ENCODE measurements around the gene PRTG. TPM values are rescaled to one million over a fixed set of nuclear protein-coding genes. Genes with fewer than 3 reads are reported as not detected.
A peak's percentile ranks its signal among the peaks of the same experiment; 100 is the strongest.

The PRTG gene

GRCh38 chr15:55573224-55573623 lies 169.7 kb downstream of the PRTG start:
- Histone ChIP-seq H3K27ac (ENCODE audit: low read depth, low read length) (no peak overlapping the region), H3K4ac (ENCODE audit: low read depth, low read length) (no peak overlapping the region), H3K18ac (ENCODE audit: low read length) (no peak overlapping the region), H4K5ac (ENCODE audit: low read length) (no peak overlapping the region), H2BK15ac (replicated peaks; ENCODE audit: low read depth) (no peak overlapping the region), H3K4me2 (ENCODE audit: low read length) (no peak overlapping the region), H3K79me2 (ENCODE audit: control insufficient read depth, insufficient read depth, low read length) (no peaks in the 10 kb centered on the region), H2AK5ac (ENCODE audit: low read length) (no peak overlapping the region), H3K79me1 (ENCODE audit: low read length) (no peaks in the 10 kb centered on the region), H3K9ac (ENCODE audit: low read length) (no peak overlapping the region), H2BK5ac (ENCODE audit: low read length) (no peak overlapping the region), H3K27me3 (ENCODE audit: insufficient read depth, low read length, poor library complexity) (no peaks in the 10 kb centered on the region), H3K23ac (ENCODE audit: low read length) (no peak overlapping the region), H3K56ac (ENCODE audit: low read length) (no peak overlapping the region), H3K4me3 (ENCODE audit: low read length) (no peak overlapping the region), H4K8ac (ENCODE audit: low read depth, low read length) (no peak overlapping the region), H3K4me1 (ENCODE audit: control insufficient read depth, low read depth, low read length) (no peaks in the 10 kb centered on the region), H3K36me3 (ENCODE audit: control insufficient read depth, insufficient read depth, low read length) (no peaks in the 10 kb centered on the region), H2BK120ac (ENCODE audit: low read depth, low read length) (no peak overlapping the region)
- no peak for DNase-seq

- Histone ChIP-seq H3K79me1 (ENCODE audit: low read length) (no peaks in the 10 kb centered on the region), H3K23ac (ENCODE audit: low read length) (no peak overlapping the region), H3K18ac (ENCODE audit: low read length) (no peak overlapping the region), H2BK5ac (ENCODE audit: low read length) (no peak overlapping the region), H3K4me1 (ENCODE audit: control insufficient read depth, low read depth, low read length) (peaks cover 2% of the 10 kb centered on the region), H3K56ac (ENCODE audit: low read length) (no peak overlapping the region), H4K8ac (ENCODE audit: low read depth, low read length) (no peak overlapping the region), H2BK120ac (ENCODE audit: low read depth, low read length) (no peak overlapping the region), H3K9ac (ENCODE audit: low read length) (no peak overlapping the region), H4K5ac (ENCODE audit: low read length) (no peak overlapping the region), H3K27me3 (ENCODE audit: insufficient read depth, low read length, poor library complexity) (no peaks in the 10 kb centered on the region), H3K36me3 (ENCODE audit: control insufficient read depth, insufficient read depth, low read length) (no peaks in the 10 kb centered on the region), H3K4me3 (ENCODE audit: low read length) (no peak overlapping the region), H3K27ac (ENCODE audit: low read depth, low read length) (no peak overlapping the region), H3K4ac (ENCODE audit: low read depth, low read length) (no peak overlapping the region), H2BK15ac (replicated peaks; ENCODE audit: low read depth) (no peak overlapping the region), H3K79me2 (ENCODE audit: control insufficient read depth, insufficient read depth, low read length) (no peaks in the 10 kb centered on the region), H3K4me2 (ENCODE audit: low read length) (no peak overlapping the region), H2AK5ac (ENCODE audit: low read length) (no peak overlapping the region)
- no CpG with 5 or more reads among the region's 2 CpGs for WGBS (ENCODE audit: extremely low coverage, insufficient coverage, low lambda C conversion rate)
- DNase-seq, result peak; percentile 82
These were observed 178.4 kb downstream of the PRTG start for GRCh38 chr15:55564347-55565145.

- Histone ChIP-seq H3K4me3 (ENCODE audit: low read length) (no peak overlapping the region), H3K79me2 (ENCODE audit: control insufficient read depth, insufficient read depth, low read length) (no peaks in the 10 kb centered on the region), H3K4me1 (ENCODE audit: control insufficient read depth, low read depth, low read length) (peaks cover 2% of the 10 kb centered on the region), H3K56ac (ENCODE audit: low read length) (no peak overlapping the region), H3K9ac (ENCODE audit: low read length) (no peak overlapping the region), H4K8ac (ENCODE audit: low read depth, low read length) (no peak overlapping the region), H3K4me2 (ENCODE audit: low read length) (no peak overlapping the region), H2BK120ac (ENCODE audit: low read depth, low read length) (no peak overlapping the region), H3K27ac (ENCODE audit: low read depth, low read length) (no peak overlapping the region), H3K23ac (ENCODE audit: low read length) (no peak overlapping the region), H3K36me3 (ENCODE audit: control insufficient read depth, insufficient read depth, low read length) (no peaks in the 10 kb centered on the region), H3K79me1 (ENCODE audit: low read length) (no peaks in the 10 kb centered on the region), H2AK5ac (ENCODE audit: low read length) (no peak overlapping the region), H4K5ac (ENCODE audit: low read length) (no peak overlapping the region), H2BK15ac (replicated peaks; ENCODE audit: low read depth) (no peak overlapping the region), H3K27me3 (ENCODE audit: insufficient read depth, low read length, poor library complexity) (no peaks in the 10 kb centered on the region), H2BK5ac (ENCODE audit: low read length) (no peak overlapping the region), H3K18ac (ENCODE audit: low read length) (no peak overlapping the region), H3K4ac (ENCODE audit: low read depth, low read length) (no peak overlapping the region)
- WGBS (ENCODE audit: extremely low coverage, insufficient coverage, low lambda C conversion rate), result no CpG with 5 or more reads among the region's 3 CpGs
- DNase-seq, result no peak
These were observed 180.4 kb downstream of the PRTG start for GRCh38 chr15:55562601-55563000.

Small RNA genes within 50 kb of the gene (small RNA-seq; reads per million reads assigned to genes)
- not detected for gene AC009997.1 (ENCODE audit: insufficient read depth)
